ENCODE measurements around the gene TYSND1. TPM values are rescaled to one million over a fixed set of nuclear protein-coding genes. Genes with fewer than 3 reads are reported as not detected.

The TYSND1 gene
- total and polyA plus RNA-seq, 2 of the 13 experiments (the other 11 are each of a cell fraction or from before 2014, with no cell fraction given): 3.3 to 8.9 TPM

DNA sequence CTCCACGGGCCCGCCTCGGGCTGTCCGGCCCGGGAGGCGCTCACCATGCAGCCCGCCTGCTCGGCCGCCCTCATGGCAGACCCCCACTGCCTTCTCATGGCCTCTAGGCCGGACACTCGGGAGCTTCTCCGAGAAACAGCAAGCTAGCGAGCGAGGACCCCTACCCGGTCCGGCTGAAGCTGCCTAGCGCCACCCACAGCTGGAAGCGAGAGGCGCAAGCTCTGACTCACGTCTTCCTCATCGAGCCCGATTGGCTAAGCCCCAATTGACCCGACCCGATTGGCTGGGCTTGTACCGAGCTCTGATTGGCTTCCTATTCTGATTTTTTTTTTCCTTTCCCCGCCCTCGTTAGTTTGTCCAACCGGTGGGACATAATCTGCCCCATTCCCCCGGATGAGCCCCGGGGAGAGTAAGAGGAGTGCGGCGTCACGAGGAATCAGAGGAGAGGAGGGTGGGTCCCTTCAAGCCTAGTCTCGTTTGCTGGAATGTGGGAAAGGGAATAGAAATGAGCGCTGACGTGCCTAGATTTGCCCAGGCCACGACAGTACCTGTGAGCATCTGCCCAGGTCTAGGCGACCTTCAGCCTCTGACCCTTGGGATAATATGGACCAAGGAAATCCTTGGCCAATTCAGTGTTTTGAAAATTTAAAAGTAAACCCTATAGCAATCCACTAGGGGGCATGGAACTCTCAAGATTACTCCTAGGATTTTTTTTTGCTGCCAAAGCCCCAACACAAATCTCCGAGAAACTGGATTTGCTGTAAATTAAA lies at the start of gene TYSND1 (continued):
- TF ChIP-seq, protein P1, sequence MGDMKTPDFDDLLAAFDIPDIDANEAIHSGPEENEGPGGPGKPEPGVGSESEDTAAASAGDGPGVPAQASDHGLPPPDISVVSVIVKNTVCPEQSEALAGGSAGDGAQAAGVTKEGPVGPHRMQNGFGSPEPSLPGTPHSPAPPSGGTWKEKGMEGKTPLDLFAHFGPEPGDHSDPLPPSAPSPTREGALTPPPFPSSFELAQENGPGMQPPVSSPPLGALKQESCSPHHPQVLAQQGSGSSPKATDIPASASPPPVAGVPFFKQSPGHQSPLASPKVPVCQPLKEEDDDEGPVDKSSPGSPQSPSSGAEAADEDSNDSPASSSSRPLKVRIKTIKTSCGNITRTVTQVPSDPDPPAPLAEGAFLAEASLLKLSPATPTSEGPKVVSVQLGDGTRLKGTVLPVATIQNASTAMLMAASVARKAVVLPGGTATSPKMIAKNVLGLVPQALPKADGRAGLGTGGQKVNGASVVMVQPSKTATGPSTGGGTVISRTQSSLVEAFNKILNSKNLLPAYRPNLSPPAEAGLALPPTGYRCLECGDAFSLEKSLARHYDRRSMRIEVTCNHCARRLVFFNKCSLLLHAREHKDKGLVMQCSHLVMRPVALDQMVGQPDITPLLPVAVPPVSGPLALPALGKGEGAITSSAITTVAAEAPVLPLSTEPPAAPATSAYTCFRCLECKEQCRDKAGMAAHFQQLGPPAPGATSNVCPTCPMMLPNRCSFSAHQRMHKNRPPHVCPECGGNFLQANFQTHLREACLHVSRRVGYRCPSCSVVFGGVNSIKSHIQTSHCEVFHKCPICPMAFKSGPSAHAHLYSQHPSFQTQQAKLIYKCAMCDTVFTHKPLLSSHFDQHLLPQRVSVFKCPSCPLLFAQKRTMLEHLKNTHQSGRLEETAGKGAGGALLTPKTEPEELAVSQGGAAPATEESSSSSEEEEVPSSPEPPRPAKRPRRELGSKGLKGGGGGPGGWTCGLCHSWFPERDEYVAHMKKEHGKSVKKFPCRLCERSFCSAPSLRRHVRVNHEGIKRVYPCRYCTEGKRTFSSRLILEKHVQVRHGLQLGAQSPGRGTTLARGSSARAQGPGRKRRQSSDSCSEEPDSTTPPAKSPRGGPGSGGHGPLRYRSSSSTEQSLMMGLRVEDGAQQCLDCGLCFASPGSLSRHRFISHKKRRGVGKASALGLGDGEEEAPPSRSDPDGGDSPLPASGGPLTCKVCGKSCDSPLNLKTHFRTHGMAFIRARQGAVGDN (CRISPR knock-in tag; IDR thresholded peaks at IDR 0.05): peak; percentile 2; the same call in 1 of the 2 replicates
- TF ChIP-seq CENPT (CRISPR knock-in tag; IDR thresholded peaks at IDR 0.05; ENCODE audit: low read depth) (no peak), FOXK1 (CRISPR knock-in tag; IDR thresholded peaks at IDR 0.05; ENCODE audit: borderline replicate concordance, low read depth) (peak; percentile 13; the same call in 1 of the 2 replicates), NFATC3 (CRISPR knock-in tag; IDR thresholded peaks at IDR 0.05) (peak; percentile 47), SCMH1 (CRISPR knock-in tag; IDR thresholded peaks at IDR 0.05; ENCODE audit: borderline replicate concordance) (no peak), KDM5A (IDR thresholded peaks at IDR 0.05; ENCODE audit: borderline replicate concordance, low read length) (peak; percentile 49; the same call in 1 of the 2 replicates), TOPORS (CRISPR knock-in tag; IDR thresholded peaks at IDR 0.05) (peak; percentile 13; the same call in 1 of the 2 replicates), ZNF292 (CRISPR knock-in tag; IDR thresholded peaks at IDR 0.05; ENCODE audit: borderline replicate concordance, low read depth) (no peak), ZNF660 (CRISPR knock-in tag; IDR thresholded peaks at IDR 0.05; ENCODE audit: borderline replicate concordance, low read depth) (no peak), ZNF230 (CRISPR knock-in tag; IDR thresholded peaks at IDR 0.05) (no peak), ZFX (CRISPR knock-in tag; IDR thresholded peaks at IDR 0.05; ENCODE audit: low read depth) (peak; percentile 45), ZSCAN20 (CRISPR knock-in tag; IDR thresholded peaks at IDR 0.05; ENCODE audit: borderline replicate concordance) (0 out of 2 replicates have a peak, but pooled peaks have one; percentile 31), ZNF607 (CRISPR knock-in tag; IDR thresholded peaks at IDR 0.05; ENCODE audit: borderline replicate concordance) (no peak; the same call in 1 of the 2 replicates)
- TF ChIP-seq, protein P2, sequence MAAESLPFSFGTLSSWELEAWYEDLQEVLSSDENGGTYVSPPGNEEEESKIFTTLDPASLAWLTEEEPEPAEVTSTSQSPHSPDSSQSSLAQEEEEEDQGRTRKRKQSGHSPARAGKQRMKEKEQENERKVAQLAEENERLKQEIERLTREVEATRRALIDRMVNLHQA (CRISPR knock-in tag; IDR thresholded peaks at IDR 0.05): no peak
- TF ChIP-seq, protein P3, sequence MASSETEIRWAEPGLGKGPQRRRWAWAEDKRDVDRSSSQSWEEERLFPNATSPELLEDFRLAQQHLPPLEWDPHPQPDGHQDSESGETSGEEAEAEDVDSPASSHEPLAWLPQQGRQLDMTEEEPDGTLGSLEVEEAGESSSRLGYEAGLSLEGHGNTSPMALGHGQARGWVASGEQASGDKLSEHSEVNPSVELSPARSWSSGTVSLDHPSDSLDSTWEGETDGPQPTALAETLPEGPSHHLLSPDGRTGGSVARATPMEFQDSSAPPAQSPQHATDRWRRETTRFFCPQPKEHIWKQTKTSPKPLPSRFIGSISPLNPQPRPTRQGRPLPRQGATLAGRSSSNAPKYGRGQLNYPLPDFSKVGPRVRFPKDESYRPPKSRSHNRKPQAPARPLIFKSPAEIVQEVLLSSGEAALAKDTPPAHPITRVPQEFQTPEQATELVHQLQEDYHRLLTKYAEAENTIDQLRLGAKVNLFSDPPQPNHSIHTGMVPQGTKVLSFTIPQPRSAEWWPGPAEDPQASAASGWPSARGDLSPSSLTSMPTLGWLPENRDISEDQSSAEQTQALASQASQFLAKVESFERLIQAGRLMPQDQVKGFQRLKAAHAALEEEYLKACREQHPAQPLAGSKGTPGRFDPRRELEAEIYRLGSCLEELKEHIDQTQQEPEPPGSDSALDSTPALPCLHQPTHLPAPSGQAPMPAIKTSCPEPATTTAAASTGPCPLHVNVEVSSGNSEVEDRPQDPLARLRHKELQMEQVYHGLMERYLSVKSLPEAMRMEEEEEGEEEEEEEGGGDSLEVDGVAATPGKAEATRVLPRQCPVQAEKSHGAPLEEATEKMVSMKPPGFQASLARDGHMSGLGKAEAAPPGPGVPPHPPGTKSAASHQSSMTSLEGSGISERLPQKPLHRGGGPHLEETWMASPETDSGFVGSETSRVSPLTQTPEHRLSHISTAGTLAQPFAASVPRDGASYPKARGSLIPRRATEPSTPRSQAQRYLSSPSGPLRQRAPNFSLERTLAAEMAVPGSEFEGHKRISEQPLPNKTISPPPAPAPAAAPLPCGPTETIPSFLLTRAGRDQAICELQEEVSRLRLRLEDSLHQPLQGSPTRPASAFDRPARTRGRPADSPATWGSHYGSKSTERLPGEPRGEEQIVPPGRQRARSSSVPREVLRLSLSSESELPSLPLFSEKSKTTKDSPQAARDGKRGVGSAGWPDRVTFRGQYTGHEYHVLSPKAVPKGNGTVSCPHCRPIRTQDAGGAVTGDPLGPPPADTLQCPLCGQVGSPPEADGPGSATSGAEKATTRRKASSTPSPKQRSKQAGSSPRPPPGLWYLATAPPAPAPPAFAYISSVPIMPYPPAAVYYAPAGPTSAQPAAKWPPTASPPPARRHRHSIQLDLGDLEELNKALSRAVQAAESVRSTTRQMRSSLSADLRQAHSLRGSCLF (CRISPR knock-in tag; IDR thresholded peaks at IDR 0.05; ENCODE audit: borderline replicate concordance): peak; percentile 80
- TF ChIP-seq, protein P4, sequence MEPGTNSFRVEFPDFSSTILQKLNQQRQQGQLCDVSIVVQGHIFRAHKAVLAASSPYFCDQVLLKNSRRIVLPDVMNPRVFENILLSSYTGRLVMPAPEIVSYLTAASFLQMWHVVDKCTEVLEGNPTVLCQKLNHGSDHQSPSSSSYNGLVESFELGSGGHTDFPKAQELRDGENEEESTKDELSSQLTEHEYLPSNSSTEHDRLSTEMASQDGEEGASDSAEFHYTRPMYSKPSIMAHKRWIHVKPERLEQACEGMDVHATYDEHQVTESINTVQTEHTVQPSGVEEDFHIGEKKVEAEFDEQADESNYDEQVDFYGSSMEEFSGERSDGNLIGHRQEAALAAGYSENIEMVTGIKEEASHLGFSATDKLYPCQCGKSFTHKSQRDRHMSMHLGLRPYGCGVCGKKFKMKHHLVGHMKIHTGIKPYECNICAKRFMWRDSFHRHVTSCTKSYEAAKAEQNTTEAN (CRISPR knock-in tag; conservative IDR thresholded peaks at IDR 0.05): peak; percentile 56

Data from HepG2 (cell line).